ENCODE measurements around the gene FOXO1. TPM values are rescaled to one million over a fixed set of nuclear protein-coding genes. Genes with fewer than 3 reads are reported as not detected.

The FOXO1 gene
- total and polyA plus RNA-seq, 2 of the 13 experiments (the other 11 are each of a cell fraction or from before 2014, with no cell fraction given), result 8.1 to 13.1 TPM

GRCh38 chr13:40536443-40537113, 129.9 kb downstream of the FOXO1 start (continued):
- TF ChIP-seq ZNF18 (CRISPR knock-in tag; IDR thresholded peaks at IDR 0.05; ENCODE audit: insufficient replicate concordance), result no peak
- TF ChIP-seq SIN3B (IDR thresholded peaks at IDR 0.05; ENCODE audit: low read length), result no peak
- no peak for TF ChIP-seq ATF1 (CRISPR knock-in tag; IDR thresholded peaks at IDR 0.05)
- TF ChIP-seq, protein P1, sequence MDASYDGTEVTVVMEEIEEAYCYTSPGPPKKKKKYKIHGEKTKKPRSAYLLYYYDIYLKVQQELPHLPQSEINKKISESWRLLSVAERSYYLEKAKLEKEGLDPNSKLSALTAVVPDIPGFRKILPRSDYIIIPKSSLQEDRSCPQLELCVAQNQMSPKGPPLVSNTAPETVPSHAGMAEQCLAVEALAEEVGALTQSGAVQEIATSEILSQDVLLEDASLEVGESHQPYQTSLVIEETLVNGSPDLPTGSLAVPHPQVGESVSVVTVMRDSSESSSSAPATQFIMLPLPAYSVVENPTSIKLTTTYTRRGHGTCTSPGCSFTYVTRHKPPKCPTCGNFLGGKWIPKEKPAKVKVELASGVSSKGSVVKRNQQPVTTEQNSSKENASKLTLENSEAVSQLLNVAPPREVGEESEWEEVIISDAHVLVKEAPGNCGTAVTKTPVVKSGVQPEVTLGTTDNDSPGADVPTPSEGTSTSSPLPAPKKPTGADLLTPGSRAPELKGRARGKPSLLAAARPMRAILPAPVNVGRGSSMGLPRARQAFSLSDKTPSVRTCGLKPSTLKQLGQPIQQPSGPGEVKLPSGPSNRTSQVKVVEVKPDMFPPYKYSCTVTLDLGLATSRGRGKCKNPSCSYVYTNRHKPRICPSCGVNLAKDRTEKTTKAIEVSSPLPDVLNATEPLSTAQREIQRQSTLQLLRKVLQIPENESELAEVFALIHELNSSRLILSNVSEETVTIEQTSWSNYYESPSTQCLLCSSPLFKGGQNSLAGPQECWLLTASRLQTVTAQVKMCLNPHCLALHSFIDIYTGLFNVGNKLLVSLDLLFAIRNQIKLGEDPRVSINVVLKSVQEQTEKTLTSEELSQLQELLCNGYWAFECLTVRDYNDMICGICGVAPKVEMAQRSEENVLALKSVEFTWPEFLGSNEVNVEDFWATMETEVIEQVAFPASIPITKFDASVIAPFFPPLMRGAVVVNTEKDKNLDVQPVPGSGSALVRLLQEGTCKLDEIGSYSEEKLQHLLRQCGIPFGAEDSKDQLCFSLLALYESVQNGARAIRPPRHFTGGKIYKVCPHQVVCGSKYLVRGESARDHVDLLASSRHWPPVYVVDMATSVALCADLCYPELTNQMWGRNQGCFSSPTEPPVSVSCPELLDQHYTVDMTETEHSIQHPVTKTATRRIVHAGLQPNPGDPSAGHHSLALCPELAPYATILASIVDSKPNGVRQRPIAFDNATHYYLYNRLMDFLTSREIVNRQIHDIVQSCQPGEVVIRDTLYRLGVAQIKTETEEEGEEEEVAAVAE (CRISPR knock-in tag; IDR thresholded peaks at IDR 0.05; ENCODE audit: borderline replicate concordance), result no peak; the same call in 1 of the 2 replicates
- TF ChIP-seq RNF2 (conservative IDR thresholded peaks at IDR 0.05; ENCODE audit: low read depth), result 0 out of 2 replicates have a peak, but pooled peaks have one; percentile 51
- TF ChIP-seq KLF6 (CRISPR knock-in tag; IDR thresholded peaks at IDR 0.05), result no peak; the same call in 1 of the 2 replicates
- no peak for TF ChIP-seq ARNT2 (CRISPR knock-in tag; IDR thresholded peaks at IDR 0.05; ENCODE audit: low read depth)
- TF ChIP-seq ZNF34 (CRISPR knock-in tag; IDR thresholded peaks at IDR 0.05; ENCODE audit: borderline replicate concordance), result no peak
- TF ChIP-seq ZNF776 (CRISPR knock-in tag; IDR thresholded peaks at IDR 0.05), result no peak; the same call in 1 of the 2 replicates
- no peak for TF ChIP-seq ZNF737 (CRISPR knock-in tag; IDR thresholded peaks at IDR 0.05; ENCODE audit: borderline replicate concordance)
- no peak for TF ChIP-seq ZNF724P (CRISPR knock-in tag; IDR thresholded peaks at IDR 0.05; ENCODE audit: borderline replicate concordance)
- TF ChIP-seq, protein P2, sequence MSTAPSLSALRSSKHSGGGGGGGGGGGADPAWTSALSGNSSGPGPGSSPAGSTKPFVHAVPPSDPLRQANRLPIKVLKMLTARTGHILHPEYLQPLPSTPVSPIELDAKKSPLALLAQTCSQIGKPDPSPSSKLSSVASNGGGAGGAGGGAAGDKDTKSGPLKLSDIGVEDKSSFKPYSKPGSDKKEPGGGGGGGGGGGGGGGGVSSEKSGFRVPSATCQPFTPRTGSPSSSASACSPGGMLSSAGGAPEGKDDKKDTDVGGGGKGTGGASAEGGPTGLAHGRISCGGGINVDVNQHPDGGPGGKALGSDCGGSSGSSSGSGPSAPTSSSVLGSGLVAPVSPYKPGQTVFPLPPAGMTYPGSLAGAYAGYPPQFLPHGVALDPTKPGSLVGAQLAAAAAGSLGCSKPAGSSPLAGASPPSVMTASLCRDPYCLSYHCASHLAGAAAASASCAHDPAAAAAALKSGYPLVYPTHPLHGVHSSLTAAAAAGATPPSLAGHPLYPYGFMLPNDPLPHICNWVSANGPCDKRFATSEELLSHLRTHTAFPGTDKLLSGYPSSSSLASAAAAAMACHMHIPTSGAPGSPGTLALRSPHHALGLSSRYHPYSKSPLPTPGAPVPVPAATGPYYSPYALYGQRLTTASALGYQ (CRISPR knock-in tag; IDR thresholded peaks at IDR 0.05), result peak; percentile 59
- TF ChIP-seq ZNF274 (CRISPR knock-in tag; IDR thresholded peaks at IDR 0.05), result no peak
- TF ChIP-seq ZNF772 (CRISPR knock-in tag; IDR thresholded peaks at IDR 0.05), result peak; percentile 63; the same call in 1 of the 2 replicates
- TF ChIP-seq SP140L (CRISPR knock-in tag; IDR thresholded peaks at IDR 0.05; ENCODE audit: borderline replicate concordance), result no peak
- peak; percentile 94 for TF ChIP-seq HDAC2 (CRISPR knock-in tag; IDR thresholded peaks at IDR 0.05)
- peak; percentile 94 for TF ChIP-seq NR2F2 (IDR thresholded peaks at IDR 0.05; ENCODE audit: borderline replicate concordance, low read depth)
- TF ChIP-seq ZNF616 (CRISPR knock-in tag; IDR thresholded peaks at IDR 0.05; ENCODE audit: low read depth), result no peak
- no peak for TF ChIP-seq ZNF570 (CRISPR knock-in tag; IDR thresholded peaks at IDR 0.05; ENCODE audit: borderline replicate concordance)
- no peak for TF ChIP-seq ZNF143 (CRISPR knock-in tag; IDR thresholded peaks at IDR 0.05)
- TF ChIP-seq MED1 (CRISPR knock-in tag; IDR thresholded peaks at IDR 0.05), result peak; percentile 96
- no peak for TF ChIP-seq ZNF256 (CRISPR knock-in tag; conservative IDR thresholded peaks at IDR 0.05)
- TF ChIP-seq ZSCAN25 (CRISPR knock-in tag; IDR thresholded peaks at IDR 0.05), result no peak
- TF ChIP-seq SMARCE1 (IDR thresholded peaks at IDR 0.05; ENCODE audit: borderline replicate concordance), result no peak
